Progenitor cell of endocrine pancreas (in vitro differentiated cells): ENCODE results near the gene ANGPTL2. TPM values are rescaled to one million over a fixed set of nuclear protein-coding genes. Genes with fewer than 3 reads are reported as not detected.

Experiments
- DNase-seq: peaks from one replicate; pipeline ENCODE4 v3.0.0; 2021; ENCODE audit warnings: low spot score; ENCODE audit not compliant: unreplicated experiment
- H3K27ac Mint-ChIP-seq: 2 replicates; pipeline ENCODE4 v1.8.0; 2021; ENCODE audit warnings: mild to moderate bottlenecking, moderate library complexity, mixed read lengths
- H3K27me3 Mint-ChIP-seq: 2 replicates; pipeline ENCODE4 v1.8.0; 2021; ENCODE audit warnings: mixed read lengths
- H3K36me3 Mint-ChIP-seq: 2 replicates; pipeline ENCODE4 v1.8.0; 2022; ENCODE audit warnings: mixed read lengths; ENCODE audit not compliant: insufficient read depth
- H3K4me1 Mint-ChIP-seq: 2 replicates; pipeline ENCODE4 v1.8.0; 2021; ENCODE audit warnings: low read depth, mixed read lengths
- H3K4me3 Mint-ChIP-seq: 2 replicates; pipeline ENCODE4 v1.8.0; 2021; ENCODE audit warnings: low read depth, mild to moderate bottlenecking, moderate library complexity, mixed read lengths
- H3K9me3 Mint-ChIP-seq: 2 replicates; pipeline ENCODE4 v1.8.0; 2021; ENCODE audit warnings: low read depth, mixed read lengths
- total RNA-seq: library from RNA; stranded (reverse); gene quantifications from 2 replicates; pipeline ENCODE4 v1.2.1, GENCODE V29; 2021
- TF ChIP-seq, protein P1 (sequence below): fragments of 200-600 bp; sonication (generic); IDR thresholded peaks from one replicate; pipeline ENCODE4 v1.5.0; 2021; ENCODE audit warnings: antibody characterized with exemption, mild to moderate bottlenecking; ENCODE audit not compliant: unreplicated experiment

Gene ANGPTL2
- total RNA-seq, 1 donor from 2014 or later: 4.7 TPM

DNA sequence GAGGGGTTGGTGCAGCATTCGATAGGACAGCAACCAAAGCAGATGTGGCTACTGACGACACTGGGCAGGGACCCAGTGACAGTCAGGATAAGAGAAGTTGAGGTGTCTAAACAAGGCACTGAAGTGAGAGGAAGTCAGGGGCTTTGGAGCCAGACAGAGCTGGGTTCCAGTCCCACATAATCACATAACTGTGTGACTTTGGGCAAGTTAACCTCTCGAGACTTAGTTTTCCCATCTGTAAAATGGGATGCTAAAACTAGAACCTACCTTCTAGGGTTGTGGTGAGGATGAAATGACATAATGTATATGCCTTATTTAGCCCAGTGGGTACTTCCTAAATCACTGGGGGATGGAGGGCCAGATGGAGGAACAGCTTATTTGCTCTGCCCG is 3.1 kb downstream of the ANGPTL2 start:
- Mint-ChIP-seq H3K36me3 (no peaks in the 10 kb centered on the region), H3K4me3 (no peak overlapping the region), H3K27me3 (peaks cover 19% of the 10 kb centered on the region), H3K4me1 (peaks cover 15% of the 10 kb centered on the region), H3K9me3 (no peaks in the 10 kb centered on the region), H3K27ac (no peak overlapping the region)
- TF ChIP-seq, protein P1, sequence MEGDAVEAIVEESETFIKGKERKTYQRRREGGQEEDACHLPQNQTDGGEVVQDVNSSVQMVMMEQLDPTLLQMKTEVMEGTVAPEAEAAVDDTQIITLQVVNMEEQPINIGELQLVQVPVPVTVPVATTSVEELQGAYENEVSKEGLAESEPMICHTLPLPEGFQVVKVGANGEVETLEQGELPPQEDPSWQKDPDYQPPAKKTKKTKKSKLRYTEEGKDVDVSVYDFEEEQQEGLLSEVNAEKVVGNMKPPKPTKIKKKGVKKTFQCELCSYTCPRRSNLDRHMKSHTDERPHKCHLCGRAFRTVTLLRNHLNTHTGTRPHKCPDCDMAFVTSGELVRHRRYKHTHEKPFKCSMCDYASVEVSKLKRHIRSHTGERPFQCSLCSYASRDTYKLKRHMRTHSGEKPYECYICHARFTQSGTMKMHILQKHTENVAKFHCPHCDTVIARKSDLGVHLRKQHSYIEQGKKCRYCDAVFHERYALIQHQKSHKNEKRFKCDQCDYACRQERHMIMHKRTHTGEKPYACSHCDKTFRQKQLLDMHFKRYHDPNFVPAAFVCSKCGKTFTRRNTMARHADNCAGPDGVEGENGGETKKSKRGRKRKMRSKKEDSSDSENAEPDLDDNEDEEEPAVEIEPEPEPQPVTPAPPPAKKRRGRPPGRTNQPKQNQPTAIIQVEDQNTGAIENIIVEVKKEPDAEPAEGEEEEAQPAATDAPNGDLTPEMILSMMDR: no peak
- DNase-seq: no peak

DNA sequence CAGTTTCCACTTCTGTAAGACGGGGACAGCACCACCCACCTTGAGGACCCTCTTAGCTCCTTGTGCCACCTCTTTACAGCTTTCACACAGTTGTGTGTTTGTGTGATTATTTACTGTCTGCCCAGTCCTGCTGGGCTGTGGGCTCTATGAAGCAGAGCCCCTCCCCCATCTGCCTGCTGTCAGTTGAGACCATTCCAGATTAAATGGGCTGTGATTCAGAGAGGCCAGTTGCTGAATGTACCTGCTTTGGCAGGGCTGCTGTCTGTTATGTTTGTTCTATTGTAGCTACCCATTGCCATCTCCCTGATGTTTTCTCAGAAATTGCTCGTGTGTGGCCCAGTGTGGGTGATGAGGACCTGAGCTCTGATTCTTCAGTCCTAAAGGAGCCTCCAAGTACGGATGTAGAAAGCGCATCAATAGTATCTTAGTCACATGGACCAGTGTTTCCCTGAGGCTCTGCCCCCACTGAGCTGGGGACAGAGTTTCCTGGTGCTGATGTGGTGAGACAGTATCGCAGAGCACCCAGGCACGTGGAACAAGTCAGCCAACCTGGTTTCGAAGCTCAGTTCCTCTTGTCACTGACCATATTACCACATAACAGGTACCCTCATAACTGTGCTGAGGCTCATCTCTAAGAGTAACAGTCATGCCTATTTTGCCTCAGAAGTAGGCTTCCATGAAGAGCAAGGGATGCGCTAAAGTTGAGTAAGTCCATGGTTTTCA is 3.7 kb downstream of the ANGPTL2 start:
- TF ChIP-seq, protein P1: no peak
- Mint-ChIP-seq H3K36me3 (no peaks in the 10 kb centered on the region), H3K9me3 (no peaks in the 10 kb centered on the region), H3K27ac (no peak overlapping the region), H3K4me3 (no peak overlapping the region), H3K27me3 (peaks cover 15% of the 10 kb centered on the region), H3K4me1 (peaks cover 15% of the 10 kb centered on the region)
- no peak for DNase-seq

DNA sequence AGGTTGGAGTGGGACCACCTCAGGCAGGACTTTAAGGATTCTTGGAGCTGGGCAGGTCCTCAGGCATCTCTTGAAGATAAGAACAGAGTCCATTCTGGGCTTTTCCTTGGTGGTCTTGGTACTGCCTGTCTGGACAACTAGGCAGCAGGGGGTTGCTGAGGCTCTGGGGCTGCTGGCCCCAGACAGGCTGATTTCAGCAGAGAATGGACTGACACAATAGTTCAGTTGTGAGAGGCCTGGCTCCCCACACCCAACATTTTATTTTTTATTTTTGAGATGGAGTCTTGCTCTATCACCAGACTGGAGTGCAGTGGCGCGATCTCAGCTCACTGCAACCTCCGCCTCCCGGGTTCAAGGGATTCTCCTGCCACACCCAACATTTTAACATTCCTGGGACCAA is 4.6 kb downstream of the ANGPTL2 start:
- no peak for DNase-seq

DNA sequence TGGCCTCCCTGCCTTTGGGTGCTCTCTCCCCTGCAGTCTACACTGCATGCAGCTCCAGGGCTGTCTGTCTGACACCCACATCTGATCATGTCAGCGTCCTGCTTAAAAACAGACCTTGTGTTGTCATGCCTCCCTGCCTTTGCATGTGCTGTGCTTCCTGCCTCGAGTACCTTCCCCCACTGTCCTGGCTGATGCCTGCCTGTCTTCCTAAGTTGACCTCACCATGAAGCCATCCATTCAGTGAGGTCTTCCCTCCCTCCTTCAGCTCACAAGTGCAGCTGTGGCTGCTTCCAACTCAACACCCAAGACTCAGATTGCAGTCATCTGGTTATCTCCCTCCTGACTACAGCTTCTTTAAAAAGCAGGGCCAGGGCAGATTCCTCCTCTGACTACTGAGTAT is 5.5 kb downstream of the ANGPTL2 start:
- Mint-ChIP-seq H3K36me3 (no peaks in the 10 kb centered on the region), H3K27ac (no peak overlapping the region), H3K9me3 (no peaks in the 10 kb centered on the region), H3K27me3 (peaks cover 7% of the 10 kb centered on the region), H3K4me1 (peaks cover 18% of the 10 kb centered on the region), H3K4me3 (no peak overlapping the region)
- TF ChIP-seq, protein P1: no peak
- DNase-seq: no peak

More for the DNA sequence above, 4.6 kb downstream of the ANGPTL2 start:
- Mint-ChIP-seq H3K27me3 (peaks cover 7% of the 10 kb centered on the region), H3K9me3 (no peaks in the 10 kb centered on the region), H3K36me3 (no peaks in the 10 kb centered on the region), H3K27ac (no peak overlapping the region), H3K4me3 (no peak overlapping the region), H3K4me1 (peaks cover 19% of the 10 kb centered on the region)
- TF ChIP-seq, protein P1: no peak

DNA sequence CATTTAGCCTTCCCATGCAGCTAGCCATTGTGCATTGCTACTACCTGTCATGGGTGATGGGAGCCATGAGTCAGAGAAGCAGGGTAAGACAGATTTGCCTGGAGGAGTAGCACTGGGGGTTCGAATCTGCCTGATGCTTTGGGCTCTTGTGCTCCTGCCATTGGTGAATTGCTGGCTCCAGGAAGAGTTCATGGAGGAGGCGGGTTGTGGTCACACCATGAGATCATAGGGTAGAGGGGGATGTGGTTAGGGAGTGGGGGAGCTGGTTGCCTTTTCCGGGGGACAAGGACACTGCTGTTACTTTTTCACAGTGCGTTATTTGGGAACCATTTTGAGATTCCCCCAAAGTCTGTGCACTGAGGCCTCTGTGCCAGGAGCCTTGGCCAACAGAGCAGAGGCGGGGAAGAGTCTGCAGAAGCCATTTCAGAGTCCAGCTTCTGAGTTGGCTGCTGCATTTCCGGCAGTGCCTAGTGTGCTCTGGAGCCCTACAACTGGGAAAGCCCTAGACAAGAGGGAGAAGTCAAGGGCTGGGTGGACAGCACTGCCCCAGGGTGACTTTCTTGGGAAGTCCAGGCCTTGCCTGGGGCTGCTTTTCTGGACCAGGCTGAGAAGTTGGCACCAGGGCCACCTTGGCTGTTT is 6.2 kb downstream of the ANGPTL2 start:
- Mint-ChIP-seq H3K27ac (no peak overlapping the region), H3K36me3 (no peaks in the 10 kb centered on the region), H3K4me3 (no peak overlapping the region), H3K9me3 (no peaks in the 10 kb centered on the region), H3K4me1 (peaks cover 12% of the 10 kb centered on the region), H3K27me3 (peaks cover under 1% of the 10 kb centered on the region)
- DNase-seq: no peak
- TF ChIP-seq, protein P1: no peak
